Skeletal muscle tissue (tissue), 4 donors: Measurements from ENCODE around the gene ODAD3. TPM values are rescaled to one million over a fixed set of nuclear protein-coding genes. Genes with fewer than 3 reads are reported as not detected.
"Not testable (repeated sequence)": the region's sequence is repeated elsewhere in the genome, so short reads cannot be mapped to it uniquely, and the experiment has no call there.

Experiments
- H3K27ac ChIP-seq: one replicate; pipeline ENCODE4 v1.7.0; 2013; ENCODE audit warnings: mild to moderate bottlenecking, low read depth, low read length, inconsistent platforms
- H3K27me3 ChIP-seq, 3 donors: one replicate each; pipeline ENCODE4 v1.7.0; 2013; ENCODE audit warnings: low read length in 3 of 3; ENCODE audit not compliant: control insufficient read depth in 3 of 3, insufficient read depth in 3 of 3
- H3K36me3 ChIP-seq, 3 donors: one replicate each; pipeline ENCODE4 v1.7.0; 2013; ENCODE audit warnings: low read length in 3 of 3; ENCODE audit not compliant: control insufficient read depth in 3 of 3, insufficient read depth in 3 of 3
- H3K4me1 ChIP-seq, 3 donors: one replicate each; pipeline ENCODE4 v1.7.0; 2013; ENCODE audit warnings: low read length in 3 of 3, mild to moderate bottlenecking in 3 of 3; ENCODE audit not compliant: control insufficient read depth in 3 of 3, insufficient read depth in 3 of 3
- H3K4me3 ChIP-seq, 3 donors: one replicate each; pipeline ENCODE4 v1.7.0; 2013; ENCODE audit warnings: low read length in 3 of 3
- H3K9ac ChIP-seq, 3 donors: one replicate each; pipeline ENCODE4 v1.7.0; 2013; ENCODE audit warnings: low read length in 3 of 3, mild to moderate bottlenecking in 3 of 3, moderate library complexity in 2 of 3, low read depth in 1 of 3
- H3K9me3 ChIP-seq, 3 donors: one replicate each; pipeline ENCODE4 v1.7.0; 2013; ENCODE audit warnings: low read length in 3 of 3; ENCODE audit not compliant: control insufficient read depth in 3 of 3
- total RNA-seq: library from RNA; depleted of rRNA; stranded (reverse); fragments of >200 nt; gene quantifications from one replicate; pipeline ENCODE4 v1.2.3, GENCODE V29; 2014
- donor health status: Osteomylitis.

ODAD3 gene
- total RNA-seq, 1 donor from 2014 or later = not detected

DNA sequence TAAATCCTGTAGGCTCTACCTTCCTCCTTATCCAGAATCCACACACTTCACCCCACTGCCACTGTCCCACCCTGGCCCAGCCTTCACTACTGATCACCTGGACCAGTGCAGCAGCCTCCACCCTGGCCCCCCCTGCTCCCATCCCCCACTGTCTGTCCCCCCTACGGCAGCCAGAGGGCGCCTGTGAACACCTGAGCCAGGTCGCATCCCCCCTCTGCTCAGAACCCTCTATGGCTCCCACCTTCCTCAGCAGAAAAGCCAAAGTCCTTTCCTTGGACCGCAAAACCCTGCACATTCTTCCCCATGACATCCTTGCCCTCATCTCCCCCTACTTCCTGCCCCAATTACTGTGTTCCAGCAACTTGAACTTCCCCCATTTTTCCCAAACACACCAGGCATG is 25.3 kb upstream of the ODAD3 start:
- no peaks in the 10 kb centered on the region for H3K4me1 ChIP-seq
- no peaks in the 10 kb centered on the region for H3K36me3 ChIP-seq
- H3K27me3 ChIP-seq = peaks cover 17 to 37% (median 23%) of the 10 kb centered on the region in 3 donors
- H3K27ac ChIP-seq = no peak overlapping the region
- H3K4me3 ChIP-seq = no peak overlapping the region
- H3K9me3 ChIP-seq = no peaks in the 10 kb centered on the region
- H3K9ac ChIP-seq = no peak overlapping the region

DNA sequence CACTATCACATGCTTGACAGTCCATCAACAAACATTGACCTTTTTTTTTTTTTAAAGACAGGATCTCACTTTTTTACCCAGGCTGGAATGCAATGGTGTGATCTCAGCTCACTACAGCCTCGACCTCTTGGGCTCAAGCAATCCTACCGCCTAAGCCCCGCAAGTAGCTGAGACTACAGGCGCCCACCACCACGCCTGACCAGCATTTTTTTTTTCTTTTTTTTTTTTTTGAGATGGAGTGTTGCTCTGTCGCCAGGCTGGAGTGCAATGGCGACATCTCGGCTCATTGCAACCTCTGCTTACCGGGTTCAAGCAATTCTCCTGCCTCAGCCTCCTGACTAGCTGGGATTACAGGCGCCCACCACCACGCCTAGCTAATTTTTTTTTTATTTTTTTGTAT is 24.0 kb upstream of the ODAD3 start:
- not testable (repeated sequence) for H3K36me3 ChIP-seq, H3K9ac ChIP-seq, H3K4me1 ChIP-seq, H3K9me3 ChIP-seq, H3K27ac ChIP-seq, H3K4me3 ChIP-seq
- H3K27me3 ChIP-seq = peaks cover 17 to 32% (median 23%) of the 10 kb centered on the region in 3 donors

DNA sequence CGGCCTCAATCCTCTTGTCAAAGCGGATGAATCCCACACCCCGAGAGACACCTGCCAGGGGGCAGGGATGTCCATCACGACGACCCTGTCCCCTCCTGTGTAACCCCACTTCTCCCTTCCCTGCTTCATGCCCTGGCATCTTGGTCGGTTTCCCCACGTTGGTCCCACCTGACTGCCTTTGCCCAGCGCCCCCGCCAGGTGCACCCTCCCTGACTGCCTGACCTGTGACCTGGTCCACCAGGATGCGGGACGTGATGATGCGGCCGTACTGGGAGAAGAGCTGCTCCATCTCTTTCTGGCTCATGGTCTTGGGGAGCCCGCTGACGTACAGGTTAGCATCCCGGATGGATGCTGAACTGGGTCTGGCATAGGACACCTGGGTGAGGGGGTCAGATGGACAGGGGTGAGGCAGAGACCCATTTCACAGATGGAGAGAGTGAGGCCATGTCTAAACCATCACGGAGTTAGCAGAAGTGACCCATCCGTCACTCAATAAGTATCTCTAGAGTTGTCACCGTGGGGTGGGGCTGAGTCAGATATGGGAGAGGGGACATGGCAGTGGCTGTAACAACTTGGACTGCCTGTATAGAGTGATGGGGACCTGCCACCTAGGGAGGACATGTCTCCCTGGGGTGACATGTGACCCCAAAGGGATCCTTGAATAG is 23.4 kb upstream of the ODAD3 start:
- Histone ChIP-seq H3K9ac (no peak overlapping the region), H3K9me3 (no peaks in the 10 kb centered on the region), H3K27me3 (peaks cover 18 to 34% (median 23%) of the 10 kb centered on the region in 3 donors), H3K27ac (no peak overlapping the region), H3K4me3 (no peak overlapping the region), H3K36me3 (no peaks in the 10 kb centered on the region), H3K4me1 (no peaks in the 10 kb centered on the region)

DNA sequence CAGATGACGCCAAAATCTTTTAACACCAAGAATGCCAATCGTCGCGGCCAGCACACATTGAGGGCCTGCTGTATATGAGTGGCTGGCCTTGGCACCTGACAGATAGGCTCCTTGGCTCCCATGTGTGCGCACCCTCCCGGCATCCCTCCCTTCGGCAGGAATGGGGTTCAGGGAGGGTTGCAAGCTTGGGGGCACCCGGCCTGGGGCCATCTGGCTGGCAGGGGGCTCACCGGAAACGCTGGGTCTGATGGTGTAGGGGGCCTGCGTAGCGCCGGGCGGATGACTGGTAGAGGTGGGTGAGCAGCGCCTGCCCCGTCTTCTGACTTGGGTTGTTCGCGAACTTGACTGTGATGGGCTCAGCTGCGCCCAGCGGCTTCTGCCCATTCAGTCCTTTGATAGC is 22.9 kb upstream of the ODAD3 start:
- H3K27ac ChIP-seq = no peak overlapping the region
- H3K4me1 ChIP-seq = no peaks in the 10 kb centered on the region
- no peak overlapping the region for H3K4me3 ChIP-seq
- no peak overlapping the region for H3K9ac ChIP-seq
- H3K36me3 ChIP-seq = no peaks in the 10 kb centered on the region
- H3K9me3 ChIP-seq = no peaks in the 10 kb centered on the region
- peaks cover 19 to 39% (median 23%) of the 10 kb centered on the region in 3 donors for H3K27me3 ChIP-seq

DNA sequence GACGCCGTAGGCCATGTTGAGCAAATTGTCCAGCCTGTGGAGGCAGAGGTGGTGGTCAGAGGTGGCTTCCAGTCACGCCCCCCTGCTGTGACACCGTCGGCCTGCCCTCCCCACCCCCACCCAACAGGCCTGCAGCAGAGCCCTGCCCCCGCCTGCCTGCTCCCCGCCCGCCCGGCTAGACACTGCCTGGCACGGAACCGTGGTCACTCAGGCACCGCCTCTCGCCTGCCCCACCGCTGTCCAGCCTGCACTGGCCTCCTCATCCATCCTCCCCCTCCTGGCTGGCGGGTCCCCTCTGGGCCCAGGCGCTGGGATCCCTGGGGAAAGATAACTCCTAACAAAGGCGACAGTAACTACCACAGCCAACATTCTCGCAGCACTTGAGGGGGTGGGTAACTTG is 22.2 kb upstream of the ODAD3 start:
- no peak overlapping the region for H3K4me3 ChIP-seq
- no peak overlapping the region for H3K9ac ChIP-seq
- no peak overlapping the region for H3K27ac ChIP-seq
- no peaks in the 10 kb centered on the region for H3K4me1 ChIP-seq
- H3K27me3 ChIP-seq = peaks cover 19 to 40% (median 23%) of the 10 kb centered on the region in 3 donors
- H3K9me3 ChIP-seq = no peaks in the 10 kb centered on the region
- no peaks in the 10 kb centered on the region for H3K36me3 ChIP-seq

DNA sequence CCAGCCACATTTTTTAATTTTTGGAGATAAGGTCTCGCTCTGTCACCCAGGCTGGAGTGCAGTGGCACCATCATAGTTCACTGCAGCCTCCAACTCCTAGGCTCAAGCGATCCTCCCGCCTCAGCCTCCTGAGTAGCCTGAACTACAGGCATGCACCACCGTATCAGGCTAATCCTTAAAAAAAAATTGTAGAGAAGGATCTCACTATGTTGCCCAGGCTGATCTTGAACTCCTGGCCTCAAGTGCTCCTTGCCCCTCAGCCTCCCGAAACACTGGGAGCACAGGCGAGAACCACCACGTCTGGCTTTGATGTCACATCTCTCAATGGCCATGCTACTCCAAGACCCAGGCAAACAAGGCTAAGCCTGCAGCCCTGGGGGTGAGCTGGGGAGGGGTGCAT is 21.7 kb upstream of the ODAD3 start:
- Histone ChIP-seq H3K36me3 (no peaks in the 10 kb centered on the region), H3K9me3 (no peaks in the 10 kb centered on the region), H3K9ac (no peak overlapping the region), H3K27me3 (peaks cover 19 to 40% (median 23%) of the 10 kb centered on the region in 3 donors), H3K4me3 (no peak overlapping the region), H3K4me1 (no peaks in the 10 kb centered on the region), H3K27ac (no peak overlapping the region)

DNA sequence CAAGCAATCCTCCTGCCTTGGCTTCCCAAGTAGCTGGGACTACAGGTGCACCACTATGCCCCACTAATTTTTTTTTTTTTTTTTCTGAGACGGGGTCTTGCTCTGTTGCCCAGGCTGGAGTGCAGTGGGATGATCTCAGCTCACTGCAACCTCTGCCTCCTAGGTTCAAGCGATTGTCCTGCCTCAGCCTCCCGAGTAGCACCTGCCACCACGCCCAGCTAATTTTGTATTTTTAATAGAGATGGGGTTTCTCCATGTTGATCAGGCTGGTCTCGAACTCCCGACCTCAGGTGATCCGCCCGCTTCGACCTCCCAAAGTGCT is 20.3 kb upstream of the ODAD3 start:
- peaks cover 15 to 37% (median 23%) of the 10 kb centered on the region in 3 donors for H3K27me3 ChIP-seq
- H3K4me1 ChIP-seq, H3K9ac ChIP-seq, H3K36me3 ChIP-seq, H3K9me3 ChIP-seq, H3K27ac ChIP-seq, H3K4me3 ChIP-seq: not testable (repeated sequence)

DNA sequence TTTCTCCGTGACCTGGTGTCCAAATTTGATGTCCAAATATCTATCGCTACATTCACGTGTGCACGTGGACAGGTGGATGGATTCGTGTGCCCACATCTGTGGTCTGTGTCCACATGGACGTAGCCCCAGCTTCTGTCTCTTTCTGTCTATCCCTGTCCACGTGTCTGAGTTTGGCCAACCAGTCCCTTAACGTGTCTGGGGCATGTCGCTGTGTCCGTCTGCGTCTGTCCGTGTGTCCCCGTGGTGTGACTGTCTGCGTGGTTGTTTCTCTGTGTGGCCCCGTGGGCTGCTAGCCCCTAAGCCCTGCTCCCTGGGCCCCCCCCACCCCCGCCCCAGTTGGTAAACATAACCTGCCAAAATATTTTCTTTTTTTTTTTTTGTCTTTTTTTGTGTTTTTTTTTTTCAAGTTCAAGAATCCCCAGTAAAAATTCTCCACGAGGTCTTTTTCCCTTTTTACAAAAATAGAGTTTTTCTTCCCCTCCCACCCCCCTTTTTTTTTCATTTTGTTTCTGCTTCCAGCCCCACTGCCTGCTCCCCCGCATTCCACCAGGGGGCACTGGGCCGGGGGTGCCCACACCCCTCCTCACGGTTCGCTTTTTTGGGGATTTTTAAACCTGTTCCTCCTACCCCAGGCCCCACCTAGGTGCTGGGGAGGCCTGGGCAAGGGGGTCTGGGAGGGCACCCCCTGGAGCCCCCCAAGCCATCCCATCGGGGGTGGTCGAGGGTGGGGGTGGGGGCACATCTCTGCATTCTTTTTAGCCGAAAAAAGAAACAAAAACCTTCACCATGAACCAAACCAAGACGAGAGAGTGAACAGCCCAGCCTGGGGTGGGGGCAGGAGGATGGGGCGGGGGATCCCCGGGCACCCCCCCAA is 18.8 kb upstream of the ODAD3 start:
- Histone ChIP-seq H3K36me3 (peaks cover 6 to 7% (median 6%) of the 10 kb centered on the region in 3 donors), H3K9ac (no peak overlapping the region), H3K4me3 (no peak overlapping the region), H3K4me1 (no peaks in the 10 kb centered on the region), H3K27me3 (peaks cover 13 to 28% (median 15%) of the 10 kb centered on the region in 3 donors), H3K27ac (no peak overlapping the region), H3K9me3 (no peaks in the 10 kb centered on the region)

DNA sequence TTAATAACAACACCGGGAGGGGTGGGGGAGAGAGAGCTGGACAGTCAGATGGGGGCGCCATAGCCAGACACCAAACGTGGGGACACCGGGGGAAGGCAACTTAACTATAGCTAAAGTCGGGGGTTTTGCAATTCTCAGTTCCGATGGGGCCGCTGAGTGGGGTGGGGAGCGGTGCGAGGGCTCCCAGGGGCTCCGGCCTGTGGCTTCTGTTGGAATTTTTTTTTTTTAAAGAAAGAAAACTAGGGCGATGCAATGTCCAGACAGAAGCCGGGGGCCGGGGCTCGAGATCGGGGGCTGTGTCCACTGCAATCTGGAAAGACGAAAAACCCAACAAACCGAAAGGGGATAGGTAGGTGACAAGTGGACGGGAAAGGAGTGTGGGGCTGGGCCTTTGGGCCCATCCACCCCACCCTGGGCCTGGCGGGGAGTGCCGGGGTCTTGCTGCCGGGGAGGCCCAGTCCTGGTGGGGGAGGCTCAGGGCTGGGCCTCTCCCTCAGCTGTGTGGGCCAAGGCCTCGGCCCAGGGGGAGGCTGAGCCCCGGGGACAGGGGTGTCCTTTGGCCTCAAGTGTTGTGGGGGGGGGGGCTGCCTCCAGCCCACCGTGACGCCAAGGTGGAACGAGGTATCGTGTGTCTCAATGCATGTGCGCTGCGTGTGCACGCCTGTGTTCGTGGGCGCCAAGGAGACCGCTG is 17.8 kb upstream of the ODAD3 start:
- Histone ChIP-seq H3K4me1 (no peaks in the 10 kb centered on the region), H3K27me3 (peaks cover 4 to 19% (median 5%) of the 10 kb centered on the region in 3 donors), H3K4me3 (no peak overlapping the region), H3K9ac (no peak overlapping the region), H3K9me3 (no peaks in the 10 kb centered on the region), H3K27ac (no peak overlapping the region), H3K36me3 (peaks cover 7 to 13% (median 12%) of the 10 kb centered on the region in 3 donors)
